HG02981 (cell line): ENCODE measurements around the gene THBS4.
"Not testable (repeated sequence)": the region's sequence is repeated elsewhere in the genome, so short reads cannot be mapped to it uniquely, and the experiment has no call there.

Experiments used
- ATAC-seq: cut with Tn5 transposase; IDR thresholded peaks from one replicate; pipeline ENCODE4 v1.9.1; 2021; ENCODE audit warnings: mild to moderate bottlenecking, moderate library complexity; ENCODE audit not compliant: unreplicated experiment

The THBS4 gene

DNA sequence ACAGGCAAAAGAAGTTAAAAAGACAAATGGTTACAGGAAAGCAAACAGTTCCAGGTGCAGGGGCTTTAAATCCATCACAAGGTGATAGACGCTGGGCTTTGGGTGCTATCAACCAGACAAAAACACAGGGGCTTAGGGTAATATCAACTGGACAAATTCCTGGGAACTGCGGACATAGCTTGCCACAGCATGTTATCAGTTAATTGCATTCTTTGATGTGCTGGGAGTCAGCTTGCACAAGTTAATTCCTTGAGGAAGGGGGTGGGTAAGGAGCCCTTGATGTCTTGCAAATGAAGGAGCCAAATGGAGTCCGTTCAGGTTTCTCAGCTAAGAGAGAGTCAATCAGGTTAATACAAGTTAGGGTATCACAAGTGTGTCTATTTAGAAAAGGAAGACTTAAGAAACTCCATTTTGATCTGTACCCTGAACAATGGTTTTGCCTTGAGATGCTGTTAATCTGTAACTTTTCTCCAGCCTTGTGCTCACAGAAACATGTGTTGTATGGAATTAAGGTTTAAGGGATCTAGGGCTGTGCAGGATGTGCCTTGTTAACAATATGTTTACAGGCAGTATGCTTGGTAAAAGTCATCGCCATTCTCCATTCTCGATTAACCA lies 76.3 kb downstream of the THBS4 start:
- ATAC-seq: not testable (repeated sequence)

DNA sequence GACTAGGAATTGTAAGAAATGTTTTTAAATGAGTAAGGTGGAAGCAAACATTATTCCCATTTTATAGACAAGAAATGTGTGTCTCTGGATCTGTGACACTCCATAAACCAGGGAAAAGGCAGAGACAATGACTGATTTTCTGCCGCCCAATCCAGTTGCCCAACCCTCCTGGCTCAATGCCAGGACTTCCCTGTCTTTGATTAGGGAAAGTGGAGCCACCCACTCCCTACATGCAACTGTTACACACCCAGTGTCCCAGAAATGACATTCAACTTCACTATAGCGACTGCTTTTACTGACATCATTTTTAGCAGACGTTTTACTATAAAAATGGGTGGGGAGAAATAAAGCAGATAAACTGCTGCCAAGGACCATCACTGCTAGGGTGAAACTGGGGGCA lies 79.7 kb downstream of the THBS4 start:
- ATAC-seq: no peak

DNA sequence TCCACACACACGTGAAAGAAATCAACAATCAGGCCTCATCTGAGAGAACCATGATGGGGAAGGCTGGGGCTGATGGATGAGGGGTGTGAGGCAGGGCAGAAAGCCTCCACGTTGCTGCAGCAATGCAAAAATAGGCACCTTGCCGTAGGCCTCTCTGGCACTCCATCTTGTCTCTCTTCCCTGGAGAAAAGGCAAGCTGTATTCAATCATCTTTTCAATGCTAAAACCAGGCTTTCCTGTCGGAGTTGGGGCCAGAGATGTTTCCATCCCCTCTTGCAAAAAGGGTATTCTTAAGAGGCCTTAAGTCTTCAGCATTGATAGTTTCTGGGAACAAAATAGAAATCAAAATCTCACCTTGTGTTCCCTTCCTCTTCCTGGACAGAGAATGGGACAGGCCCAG lies 80.9 kb downstream of the THBS4 start:
- no peak for ATAC-seq

DNA sequence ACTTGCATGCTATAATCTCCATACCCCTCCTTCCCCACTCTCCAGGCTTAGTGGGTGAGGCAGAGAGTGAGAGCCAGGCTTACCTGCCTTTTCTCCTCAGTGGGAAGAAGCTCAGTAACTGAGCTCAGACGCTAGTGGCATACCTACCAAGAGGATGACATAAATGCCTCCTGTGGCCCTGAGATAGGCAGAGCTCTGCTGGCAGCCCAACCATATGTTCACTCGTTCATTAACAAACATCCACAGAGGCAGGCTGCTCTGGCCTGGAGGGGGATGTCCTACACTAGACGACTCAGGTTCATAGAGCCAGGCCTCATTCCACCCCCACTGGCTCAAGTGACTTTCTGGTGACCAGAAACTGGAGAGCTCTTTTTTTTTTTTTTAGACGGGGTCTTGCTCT lies 81.3 kb downstream of the THBS4 start:
- no peak for ATAC-seq

GRCh38 chr5:80117446-80117845 lies 82.3 kb downstream of the THBS4 start:
- no peak for ATAC-seq

DNA sequence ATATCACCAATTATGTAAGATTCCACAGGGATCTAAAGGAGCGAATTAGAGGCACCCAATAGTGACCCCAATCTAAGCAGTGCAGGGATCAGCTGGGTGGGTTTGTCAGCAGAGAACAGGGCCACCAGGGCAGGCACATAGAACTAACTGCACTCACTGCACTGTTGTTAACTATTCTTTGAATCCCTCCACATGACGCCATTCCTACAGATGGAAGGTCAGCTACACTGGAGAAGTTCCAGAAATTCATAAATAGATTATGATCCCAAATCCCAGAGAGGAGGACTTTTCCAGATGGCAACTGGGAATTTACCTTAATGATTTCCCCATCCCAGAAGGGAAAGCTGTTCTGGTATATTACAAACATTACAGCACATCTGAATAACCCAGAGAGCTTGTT lies 84.2 kb downstream of the THBS4 start:
- no peak for ATAC-seq

DNA sequence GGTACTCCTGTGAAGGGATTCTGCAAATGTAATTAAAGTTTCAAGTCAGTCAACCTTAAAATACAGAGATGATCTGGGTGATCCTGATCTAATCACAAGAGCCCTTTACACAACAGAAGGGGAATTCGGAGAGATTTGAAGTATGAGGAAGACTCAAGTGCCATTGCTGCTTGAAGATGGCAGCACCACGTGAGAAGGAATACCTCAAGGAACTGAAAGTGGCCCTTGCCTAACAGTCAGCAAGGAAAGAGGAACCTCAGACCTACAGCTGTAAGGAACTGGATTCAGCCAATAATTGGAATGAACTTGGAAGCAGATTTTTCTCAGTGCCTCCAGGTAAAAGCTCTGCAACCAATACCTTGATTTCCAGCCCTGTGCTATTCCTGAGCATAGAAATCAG lies 87.4 kb downstream of the THBS4 start:
- ATAC-seq: no peak

GRCh38 chr5:80124121-80124918 lies 89.2 kb downstream of the THBS4 start:
- ATAC-seq: no peak

GRCh38 chr5:80125022-80125961 lies 90.1 kb downstream of the THBS4 start:
- ATAC-seq: peak; percentile 58

GRCh38 chr5:80125962-80126480 lies 90.9 kb downstream of the THBS4 start:
- ATAC-seq: peak; percentile 54

DNA sequence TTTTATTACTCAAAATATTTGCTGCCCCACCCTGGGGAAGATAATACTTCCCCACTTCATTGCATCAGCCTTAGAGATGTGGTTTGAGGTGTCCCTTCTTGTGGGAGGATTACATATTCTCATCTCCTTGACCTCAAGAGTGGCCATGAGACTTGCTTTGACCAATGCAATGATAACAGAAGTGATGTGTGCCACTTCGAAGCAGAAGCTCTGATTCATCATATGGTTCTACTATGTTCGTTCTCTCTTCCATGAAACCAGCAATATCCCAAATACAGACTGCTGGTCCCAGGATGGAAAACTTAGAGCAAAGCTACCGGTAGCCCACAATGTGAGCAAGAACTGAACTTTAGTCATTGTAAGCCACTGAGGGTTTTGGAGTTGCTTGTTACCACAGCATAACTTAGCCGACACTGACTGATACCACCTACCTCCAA lies 92.0 kb downstream of the THBS4 start:
- peak; percentile 36 for ATAC-seq

- ATAC-seq: no peak
These were observed 93.0 kb downstream of the THBS4 start for GRCh38 chr5:80128141-80128540.

GRCh38 chr5:80129146-80129545 lies 94.0 kb downstream of the THBS4 start:
- ATAC-seq: no peak
